DMS153 treated with DMSO at 0.1 percent for 48 hours (cell line): ENCODE data around the gene UBE2Q1.

Experiments
- DNase-seq: peaks from one replicate; lab custom pipeline; 2025; ENCODE audit not compliant: unreplicated experiment; lab: John Stamatoyannopoulos, UW

UBE2Q1 gene

GRCh38 chr1:154512760-154513159 lies 45.7 kb downstream of the UBE2Q1 start:
- no peak for DNase-seq

- no peak for DNase-seq
These were observed 54.6 kb downstream of the UBE2Q1 start for GRCh38 chr1:154503898-154504297.

- no peak for DNase-seq
These were observed 55.7 kb downstream of the UBE2Q1 start for GRCh38 chr1:154502744-154503115.

GRCh38 chr1:154502066-154502743 lies 56.3 kb downstream of the UBE2Q1 start, which contains the start of the genes SHE and TDRD10:
Gene SHE, minus strand, starts transcription at chr1:154502412. Its CDS starts 386 bp downstream, at chr1:154502026.
Gene TDRD10, plus strand, starts transcription at chr1:154502219. Its CDS starts 4,685 bp downstream, at chr1:154506904.
- DNase-seq = no peak

- no peak for DNase-seq
These were observed 56.9 kb downstream of the UBE2Q1 start for GRCh38 chr1:154501423-154502065.

GRCh38 chr1:154500533-154500932 lies 57.9 kb downstream of the UBE2Q1 start:
- no peak for DNase-seq

GRCh38 chr1:154499446-154499845 lies 59.0 kb downstream of the UBE2Q1 start:
- no peak for DNase-seq
